Loucy (cell line): ENCODE results near the gene CSNK1G2.

Source experiments
- H2AFZ ChIP-seq: fragments of 200-600 bp; sonication (generic); 2 replicates; pipeline ENCODE4 v1.6.0; 2016; ENCODE audit warnings: antibody characterized with exemption, mild to moderate bottlenecking, low read length, moderate library complexity
- H3F3A ChIP-seq: fragments of 200-600 bp; 2 replicates; pipeline ENCODE4 v1.6.0; 2016; ENCODE audit warnings: antibody characterized with exemption, low read depth, mild to moderate bottlenecking
- H3K27me3 ChIP-seq: fragments of 200-600 bp; sonication (generic); 2 replicates; pipeline ENCODE4 v1.6.1; 2014; ENCODE audit warnings: low read length, mild to moderate bottlenecking; ENCODE audit not compliant: insufficient read depth, poor library complexity, severe bottlenecking
- H3K36me3 ChIP-seq: fragments of 200-600 bp; sonication (generic); 2 replicates; pipeline ENCODE4 v1.6.1; 2016; ENCODE audit warnings: low read length; ENCODE audit not compliant: insufficient read depth
- H3K4me1 ChIP-seq: fragments of 200-600 bp; sonication (generic); 2 replicates; pipeline ENCODE4 v1.5.1; 2014; ENCODE audit warnings: low read length, mild to moderate bottlenecking; ENCODE audit not compliant: insufficient read depth, poor library complexity, severe bottlenecking
- H3K4me2 ChIP-seq: fragments of 200-600 bp; sonication (generic); 2 replicates; pipeline ENCODE4 v1.6.0; 2014; ENCODE audit warnings: antibody characterized with exemption, low read length, low read depth, mild to moderate bottlenecking; ENCODE audit not compliant: poor library complexity, severe bottlenecking
- H3K4me3 ChIP-seq: fragments of 200-600 bp; sonication (generic); 2 replicates; pipeline ENCODE4 v1.5.1; 2014; ENCODE audit warnings: low read length, mild to moderate bottlenecking, mixed read lengths; ENCODE audit not compliant: poor library complexity, severe bottlenecking
- H3K79me2 ChIP-seq: fragments of 200-600 bp; sonication (generic); 2 replicates; pipeline ENCODE4 v1.6.1; 2014; ENCODE audit warnings: low read length; ENCODE audit not compliant: insufficient read depth
- H3K9ac ChIP-seq: fragments of 200-600 bp; sonication (generic); 2 replicates; pipeline ENCODE4 v1.6.0; 2014; ENCODE audit warnings: mild to moderate bottlenecking, low read depth, low read length, moderate library complexity; ENCODE audit not compliant: poor library complexity, severe bottlenecking
- H3K9me2 ChIP-seq: fragments of 200-600 bp; sonication (generic); replicated peaks from 2 replicates; pipeline ENCODE4 v1.6.1; 2016; ENCODE audit warnings: low read depth, low read length, mixed read lengths
- H3K9me3 ChIP-seq: fragments of 200-600 bp; sonication (generic); 2 replicates; pipeline ENCODE4 v1.6.1; 2014; ENCODE audit warnings: mild to moderate bottlenecking, antibody characterized with exemption, low read length, low read depth; ENCODE audit not compliant: insufficient read depth
- H4K20me1 ChIP-seq: fragments of 200-600 bp; sonication (generic); 2 replicates; pipeline ENCODE4 v1.6.0; 2014; ENCODE audit warnings: antibody characterized with exemption, low read length, mild to moderate bottlenecking; ENCODE audit not compliant: insufficient read depth, poor library complexity, severe bottlenecking
- CTCF ChIP-seq: fragments of 200-600 bp; sonication (generic); conservative IDR thresholded peaks from 2 replicates; pipeline ENCODE4 v1.5.1; 2014; ENCODE audit warnings: mild to moderate bottlenecking, antibody characterized with exemption, low read length
- EZH2phosphoT487 ChIP-seq: fragments of 200-600 bp; IDR thresholded peaks from 2 replicates; pipeline ENCODE4 v1.6.1; 2018; ENCODE audit warnings: antibody characterized with exemption, mild to moderate bottlenecking, moderate library complexity, borderline replicate concordance

Gene CSNK1G2

GRCh38 chr19:1923319-1923718 lies 17.7 kb upstream of the CSNK1G2 start:
- Histone ChIP-seq H3F3A (no peaks in the 10 kb centered on the region), H3K79me2 (no peaks in the 10 kb centered on the region), H2AFZ (no peak overlapping the region), H3K9me2 (no peaks in the 10 kb centered on the region), H3K4me1 (no peaks in the 10 kb centered on the region), H3K27me3 (no peaks in the 10 kb centered on the region), H3K9ac (no peak overlapping the region), H3K9me3 (no peaks in the 10 kb centered on the region), H3K4me3 (no peak overlapping the region), H3K36me3 (peaks cover 4% of the 10 kb centered on the region; the same call in 1 of the 2 replicates), H3K4me2 (no peak overlapping the region), H4K20me1 (no peaks in the 10 kb centered on the region)
- TF ChIP-seq EZH2phosphoT487 (no peak), CTCF (no peak)

- Histone ChIP-seq H3K4me3 (no peak overlapping the region), H3F3A (no peaks in the 10 kb centered on the region), H3K9ac (no peak overlapping the region), H3K36me3 (no peaks in the 10 kb centered on the region; the same call in 1 of the 2 replicates), H3K9me2 (no peaks in the 10 kb centered on the region), H3K79me2 (no peaks in the 10 kb centered on the region), H4K20me1 (no peaks in the 10 kb centered on the region), H3K4me2 (no peak overlapping the region), H3K9me3 (no peaks in the 10 kb centered on the region), H3K4me1 (peaks cover under 1% of the 10 kb centered on the region), H3K27me3 (no peaks in the 10 kb centered on the region), H2AFZ (no peak overlapping the region)
- TF ChIP-seq EZH2phosphoT487 (no peak), CTCF (no peak)
Observed at GRCh38 chr19:1924320-1924961, 16.5 kb upstream of the CSNK1G2 start.

GRCh38 chr19:1925544-1925943 lies 15.4 kb upstream of the CSNK1G2 start:
- H3K4me2 ChIP-seq, result no peak overlapping the region

More at GRCh38 chr19:1925544-1925943, 15.4 kb upstream of the CSNK1G2 start:
- H4K20me1 ChIP-seq, result no peaks in the 10 kb centered on the region
- H2AFZ ChIP-seq, result no peak overlapping the region
- H3K27me3 ChIP-seq, result no peaks in the 10 kb centered on the region
- no peaks in the 10 kb centered on the region for H3F3A ChIP-seq
- no peak for TF ChIP-seq EZH2phosphoT487
- no peak for TF ChIP-seq CTCF
- no peak overlapping the region for H3K4me3 ChIP-seq
- peaks cover 9% of the 10 kb centered on the region for H3K4me1 ChIP-seq
- H3K9me3 ChIP-seq, result no peaks in the 10 kb centered on the region
- H3K36me3 ChIP-seq, result no peaks in the 10 kb centered on the region; the same call in 1 of the 2 replicates
- H3K9ac ChIP-seq, result no peak overlapping the region
- no peaks in the 10 kb centered on the region for H3K79me2 ChIP-seq
- no peaks in the 10 kb centered on the region for H3K9me2 ChIP-seq
